Coronary artery (tissue), 2 donors: ENCODE results near the gene CA11.

Source experiments
- DNase-seq: peaks from one replicate; pipeline ENCODE4 v3.0.0-alpha.2; 2017; ENCODE audit warnings: low spot score
- H3K27ac ChIP-seq, 2 donors: fragments of 200-600 bp; sonication (generic); one replicate each; pipeline ENCODE4 v1.5.1; 2016 to 2019
- H3K4me3 ChIP-seq: fragments of 200-600 bp; sonication (generic); 2 replicates; pipeline ENCODE4 v1.5.1; 2016; ENCODE audit warnings: mild to moderate bottlenecking, moderate library complexity
- TF ChIP-seq, protein P1 (sequence below): fragments of 200-600 bp; sonication (generic); IDR thresholded peaks from one replicate; pipeline ENCODE4 v1.5.1; 2019; ENCODE audit warnings: antibody characterized with exemption

Gene CA11

DNA sequence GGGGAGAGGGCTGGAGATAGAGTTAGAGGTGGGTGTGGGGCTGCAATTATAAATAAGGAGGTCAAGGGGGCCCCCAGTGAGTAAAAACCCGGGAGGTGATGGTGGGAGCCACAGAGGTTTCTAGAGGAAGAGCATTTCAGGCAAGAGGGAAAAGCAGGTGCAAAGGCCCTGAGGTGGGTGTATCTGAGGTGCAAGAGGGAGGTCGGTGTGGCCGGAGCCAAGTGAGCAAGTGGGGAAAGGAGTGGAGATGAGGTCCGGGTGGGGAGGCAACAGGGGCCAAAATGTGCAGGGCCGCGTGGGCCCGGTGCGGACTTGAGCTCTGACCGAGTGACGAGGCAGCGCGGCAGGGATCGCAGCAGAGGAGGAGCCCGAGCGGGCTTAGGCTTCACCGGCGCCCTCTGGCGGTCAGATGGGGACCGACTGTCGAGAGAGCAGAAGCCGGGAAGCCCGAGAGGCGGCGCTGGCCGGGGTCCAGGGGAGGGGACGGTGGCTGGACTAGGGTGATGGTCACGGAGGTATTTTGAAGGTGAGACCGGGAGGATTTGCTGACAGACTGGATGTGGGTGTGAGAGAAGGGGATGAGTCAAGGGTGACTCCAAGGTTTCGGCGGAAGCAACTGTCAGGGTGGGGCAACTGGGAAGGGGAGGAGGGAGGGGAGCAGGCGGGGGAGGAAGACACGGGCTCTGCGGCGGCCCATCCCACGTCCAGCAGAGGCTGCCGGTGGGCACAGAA is 57.2 kb downstream of the CA11 start:
- H3K4me3 ChIP-seq: peak overlapping the region; percentile 65
- TF ChIP-seq, protein P1, sequence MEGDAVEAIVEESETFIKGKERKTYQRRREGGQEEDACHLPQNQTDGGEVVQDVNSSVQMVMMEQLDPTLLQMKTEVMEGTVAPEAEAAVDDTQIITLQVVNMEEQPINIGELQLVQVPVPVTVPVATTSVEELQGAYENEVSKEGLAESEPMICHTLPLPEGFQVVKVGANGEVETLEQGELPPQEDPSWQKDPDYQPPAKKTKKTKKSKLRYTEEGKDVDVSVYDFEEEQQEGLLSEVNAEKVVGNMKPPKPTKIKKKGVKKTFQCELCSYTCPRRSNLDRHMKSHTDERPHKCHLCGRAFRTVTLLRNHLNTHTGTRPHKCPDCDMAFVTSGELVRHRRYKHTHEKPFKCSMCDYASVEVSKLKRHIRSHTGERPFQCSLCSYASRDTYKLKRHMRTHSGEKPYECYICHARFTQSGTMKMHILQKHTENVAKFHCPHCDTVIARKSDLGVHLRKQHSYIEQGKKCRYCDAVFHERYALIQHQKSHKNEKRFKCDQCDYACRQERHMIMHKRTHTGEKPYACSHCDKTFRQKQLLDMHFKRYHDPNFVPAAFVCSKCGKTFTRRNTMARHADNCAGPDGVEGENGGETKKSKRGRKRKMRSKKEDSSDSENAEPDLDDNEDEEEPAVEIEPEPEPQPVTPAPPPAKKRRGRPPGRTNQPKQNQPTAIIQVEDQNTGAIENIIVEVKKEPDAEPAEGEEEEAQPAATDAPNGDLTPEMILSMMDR: peak; percentile 82
- DNase-seq: peak; percentile 87
- H3K27ac ChIP-seq: peak overlapping the region in 1 of 2 donors; percentile 35
